Measurements from ENCODE around the gene MT3.
A peak's percentile ranks its signal among the peaks of the same experiment; 100 is the strongest.

DNA sequence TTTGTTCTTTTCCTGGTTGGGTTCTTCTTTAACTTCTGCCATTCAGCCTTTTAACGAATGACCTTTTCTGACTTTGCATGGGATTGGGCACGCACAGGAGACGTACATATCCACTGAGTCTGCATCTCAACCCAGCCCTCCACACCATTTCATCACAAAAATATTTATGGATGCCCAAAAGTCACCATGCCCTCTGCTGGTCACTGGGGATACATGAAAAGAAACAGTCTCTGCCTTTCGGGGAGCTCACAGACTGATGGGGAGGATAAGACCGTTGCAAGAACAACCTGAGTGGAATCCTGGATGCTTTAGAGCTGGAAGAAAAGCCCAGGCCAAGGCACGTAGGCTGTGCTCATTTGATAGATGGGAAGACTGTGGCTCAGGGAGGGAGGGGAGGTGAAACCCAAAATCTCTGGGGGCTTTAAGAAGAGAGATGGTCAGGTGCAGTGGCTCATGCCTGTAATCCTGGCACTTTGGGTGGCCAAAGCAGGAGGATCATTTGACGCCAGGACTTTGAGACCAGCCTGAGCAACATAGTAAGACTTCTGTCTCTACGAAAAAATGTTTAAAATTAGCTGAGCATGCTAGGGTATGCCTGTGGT is 11.2 kb downstream of the MT3 start:
- TF ChIP-seq, protein P1, sequence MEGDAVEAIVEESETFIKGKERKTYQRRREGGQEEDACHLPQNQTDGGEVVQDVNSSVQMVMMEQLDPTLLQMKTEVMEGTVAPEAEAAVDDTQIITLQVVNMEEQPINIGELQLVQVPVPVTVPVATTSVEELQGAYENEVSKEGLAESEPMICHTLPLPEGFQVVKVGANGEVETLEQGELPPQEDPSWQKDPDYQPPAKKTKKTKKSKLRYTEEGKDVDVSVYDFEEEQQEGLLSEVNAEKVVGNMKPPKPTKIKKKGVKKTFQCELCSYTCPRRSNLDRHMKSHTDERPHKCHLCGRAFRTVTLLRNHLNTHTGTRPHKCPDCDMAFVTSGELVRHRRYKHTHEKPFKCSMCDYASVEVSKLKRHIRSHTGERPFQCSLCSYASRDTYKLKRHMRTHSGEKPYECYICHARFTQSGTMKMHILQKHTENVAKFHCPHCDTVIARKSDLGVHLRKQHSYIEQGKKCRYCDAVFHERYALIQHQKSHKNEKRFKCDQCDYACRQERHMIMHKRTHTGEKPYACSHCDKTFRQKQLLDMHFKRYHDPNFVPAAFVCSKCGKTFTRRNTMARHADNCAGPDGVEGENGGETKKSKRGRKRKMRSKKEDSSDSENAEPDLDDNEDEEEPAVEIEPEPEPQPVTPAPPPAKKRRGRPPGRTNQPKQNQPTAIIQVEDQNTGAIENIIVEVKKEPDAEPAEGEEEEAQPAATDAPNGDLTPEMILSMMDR (IDR thresholded peaks at IDR 0.05; ENCODE audit: low read depth, low read length), result peak; percentile 79
- no peak for TF ChIP-seq POLR2A (IDR thresholded peaks at IDR 0.05; ENCODE audit: extremely low read depth, insufficient read length)
